B cell (primary cell): ENCODE data around the gene PEX6. TPM values are rescaled to one million over a fixed set of nuclear protein-coding genes. Genes with fewer than 3 reads are reported as not detected.

Experiments
- ATAC-seq: fragments of 200-7000 bp; cut with Tn5 transposase; one replicate; pipeline ENCODE4 v1.10.0; 2021; ENCODE audit warnings: low read depth, mild to moderate bottlenecking, moderate number of reproducible peaks, moderate library complexity
- CTCF ChIA-PET: fragments of 350-600 bp; sonication (Branson Sonifier 250); formaldehyde crosslinking; loops from one replicate; lab custom pipeline; 2021; ENCODE audit warnings: antibody characterized with exemption, inconsistent platforms; lab: Charles Lee
- POLR2A ChIA-PET: fragments of 350-600 bp; sonication (Branson Sonifier 250); formaldehyde crosslinking; loops from one replicate; lab custom pipeline; 2021; ENCODE audit warnings: antibody characterized with exemption; lab: Charles Lee
- DNase-seq: peaks from one replicate; pipeline ENCODE4 v3.0.0; 2013
- H2AFZ ChIP-seq: 2 replicates; pipeline ENCODE4 v1.6.1; 2012; ENCODE audit warnings: mild to moderate bottlenecking, low read depth, low read length; ENCODE audit not compliant: insufficient read depth, poor library complexity, severe bottlenecking
- H3K27ac ChIP-seq, 2 donors: 1 replicate in 1 of 2; 2 replicates in 1 of 2; pipeline ENCODE4 v1.5.1; 2012 to 2013; ENCODE audit warnings: low read length in 2 of 2, mild to moderate bottlenecking in 2 of 2, moderate library complexity in 1 of 2
- H3K27me3 ChIP-seq, 4 experiments: fragments of 200-600 bp in 1 of 4; sonication (generic) in 1 of 4; replicated peaks in 1 of 4; 1 replicate in 2 of 4; 2 replicates in 2 of 4; pipeline versions ENCODE4 v1.6.1 to v1.7.0; 2013 to 2016; ENCODE audit warnings: low read length in 3 of 4, mild to moderate bottlenecking in 2 of 4, mixed read lengths in 1 of 4, moderate library complexity in 1 of 4; ENCODE audit not compliant: insufficient read depth in 4 of 4, control insufficient read depth in 3 of 4; ENCODE audit errors: control extremely low read depth in 1 of 4
- H3K36me3 ChIP-seq, 2 experiments: replicated peaks in 1 of 2; 1 replicate in 1 of 2; 2 replicates in 1 of 2; pipeline versions ENCODE4 v1.6.1 to v1.7.1; 2013; ENCODE audit warnings: low read length in 1 of 2; ENCODE audit not compliant: insufficient read depth in 2 of 2, control insufficient read depth in 1 of 2; ENCODE audit errors: control extremely low read depth in 1 of 2, extremely low read depth in 1 of 2
- H3K4me1 ChIP-seq, 2 donors: fragments of 200-600 bp in 1 of 2; sonication (generic) in 1 of 2; 1 replicate in 1 of 2; 2 replicates in 1 of 2; pipeline versions ENCODE4 v1.5.1 to v1.6.1; 2013 to 2017; ENCODE audit warnings: low read length in 2 of 2; ENCODE audit not compliant: control insufficient read depth in 2 of 2, insufficient read depth in 2 of 2
- H3K4me2 ChIP-seq: replicated peaks from 2 replicates; pipeline ENCODE3; 2012; ENCODE audit warnings: mild to moderate bottlenecking, low read depth, low read length; ENCODE audit not compliant: poor library complexity, severe bottlenecking
- H3K4me3 ChIP-seq, 5 experiments: fragments of 200-600 bp in 1 of 5; sonication (generic) in 1 of 5; 1 replicate in 3 of 5; 2 replicates in 2 of 5; pipeline versions ENCODE4 v1.5.1 to v1.7.0; 2011 to 2016; ENCODE audit warnings: low read length in 4 of 5, mild to moderate bottlenecking in 4 of 5, low read depth in 2 of 5, control low read depth in 1 of 5, moderate library complexity in 1 of 5; ENCODE audit not compliant: insufficient read depth in 1 of 5; ENCODE audit errors: control extremely low read depth in 1 of 5, extremely low read depth in 1 of 5
- H3K79me2 ChIP-seq: fragments of 200-600 bp; sonication (generic); one replicate; pipeline ENCODE4 v1.6.0; 2016; ENCODE audit warnings: low read length; ENCODE audit not compliant: control insufficient read depth, insufficient read depth
- H3K9ac ChIP-seq: fragments of 200-600 bp; sonication (generic); 2 replicates; pipeline ENCODE4 v1.6.1; 2017; ENCODE audit warnings: mild to moderate bottlenecking, low read length, moderate library complexity
- H3K9me3 ChIP-seq, 3 donors: one replicate each; pipeline versions ENCODE4 v1.6.1 to v1.7.1; 2013; ENCODE audit warnings: low read length in 2 of 3; ENCODE audit not compliant: control insufficient read depth in 2 of 3, insufficient read depth in 1 of 3; ENCODE audit errors: control extremely low read depth in 1 of 3
- H4K20me1 ChIP-seq: 2 replicates; pipeline ENCODE4 v1.6.0; 2012; ENCODE audit warnings: mild to moderate bottlenecking, low read length; ENCODE audit not compliant: insufficient read depth, control insufficient read depth, poor library complexity, severe bottlenecking
- H3K27ac Mint-ChIP-seq: one replicate; pipeline ENCODE4 v1.8.0; 2021; ENCODE audit warnings: mixed read lengths
- H3K27me3 Mint-ChIP-seq: one replicate; pipeline ENCODE4 v1.8.0; 2021; ENCODE audit warnings: mixed read lengths
- H3K4me1 Mint-ChIP-seq: one replicate; pipeline ENCODE4 v1.8.0; 2021; ENCODE audit warnings: mixed read lengths
- H3K4me3 Mint-ChIP-seq: one replicate; pipeline ENCODE4 v1.8.0; 2021; ENCODE audit warnings: mixed read lengths
- H3K9me3 Mint-ChIP-seq: one replicate; pipeline ENCODE4 v1.8.0; 2022; ENCODE audit warnings: mixed read lengths; ENCODE audit not compliant: insufficient read depth
- EZH2 ChIP-seq: IDR thresholded peaks from 2 replicates; pipeline ENCODE4 v1.6.1; 2012; ENCODE audit warnings: borderline replicate concordance, low read depth, mild to moderate bottlenecking, moderate library complexity, low read length; ENCODE audit not compliant: insufficient read depth, poor library complexity, severe bottlenecking
- WGBS: methylation state at CpG from one replicate; pipeline ENCODE4 v1.1.5; 2013; ENCODE audit warnings: missing lambda C conversion rate; ENCODE audit not compliant: insufficient coverage; 5-methylcytosine and 5-hydroxymethylcytosine counted together
- intact Hi-C: fragments of 100-400 bp; cut with micrococcal nuclease; formaldehyde crosslinking; loops from one replicate; pipeline ENCODE4 v1.10.0; 2022
- polyA plus RNA-seq: library from polyadenylated mRNA; depleted of rRNA; stranded (reverse); fragments of >200 nt; gene quantifications from 2 replicates; pipeline ENCODE4 v1.2.3, GENCODE V29; 2012
- total RNA-seq, 2 donors: library from RNA; stranded (reverse); fragments of 120-200 nt in 1 of 2; gene quantifications; 1 replicate in 1 of 2; 2 replicates in 1 of 2; pipeline versions ENCODE4 v1.2.3 to v1.2.4, GENCODE V29; 2013 to 2022
- TF ChIP-seq, protein P1 (sequence below): fragments of 200-600 bp; IDR thresholded peaks from one replicate; pipeline ENCODE4 v1.8.0; 2022; ENCODE audit warnings: antibody characterized with exemption, mild to moderate bottlenecking

The PEX6 gene
- total and polyA plus RNA-seq, 2 donors (not counting 1 experiment from before 2014, with no cell fraction given), result 16.0 to 16.6 TPM

DNA sequence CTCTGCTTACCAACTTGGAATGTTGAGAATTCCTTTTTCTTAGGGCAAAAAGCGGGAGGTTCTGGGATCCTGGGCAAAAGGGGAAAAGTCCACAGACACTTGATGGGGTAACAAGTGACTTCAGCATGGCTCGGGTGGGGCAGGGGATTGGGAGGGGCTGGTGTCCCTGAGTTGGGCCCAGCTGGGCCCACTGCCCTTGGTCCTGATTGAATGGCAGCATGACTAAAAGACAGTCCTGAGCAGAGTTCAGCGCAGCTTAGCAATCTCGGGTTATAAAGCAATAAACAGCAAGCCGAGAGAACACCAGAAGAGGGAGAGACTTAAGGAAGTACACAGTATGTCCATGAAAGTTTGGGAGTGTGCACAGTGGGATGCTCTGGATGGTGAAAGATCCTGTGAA, 10.9 kb upstream of the PEX6 start:
- TF ChIP-seq, protein P1, sequence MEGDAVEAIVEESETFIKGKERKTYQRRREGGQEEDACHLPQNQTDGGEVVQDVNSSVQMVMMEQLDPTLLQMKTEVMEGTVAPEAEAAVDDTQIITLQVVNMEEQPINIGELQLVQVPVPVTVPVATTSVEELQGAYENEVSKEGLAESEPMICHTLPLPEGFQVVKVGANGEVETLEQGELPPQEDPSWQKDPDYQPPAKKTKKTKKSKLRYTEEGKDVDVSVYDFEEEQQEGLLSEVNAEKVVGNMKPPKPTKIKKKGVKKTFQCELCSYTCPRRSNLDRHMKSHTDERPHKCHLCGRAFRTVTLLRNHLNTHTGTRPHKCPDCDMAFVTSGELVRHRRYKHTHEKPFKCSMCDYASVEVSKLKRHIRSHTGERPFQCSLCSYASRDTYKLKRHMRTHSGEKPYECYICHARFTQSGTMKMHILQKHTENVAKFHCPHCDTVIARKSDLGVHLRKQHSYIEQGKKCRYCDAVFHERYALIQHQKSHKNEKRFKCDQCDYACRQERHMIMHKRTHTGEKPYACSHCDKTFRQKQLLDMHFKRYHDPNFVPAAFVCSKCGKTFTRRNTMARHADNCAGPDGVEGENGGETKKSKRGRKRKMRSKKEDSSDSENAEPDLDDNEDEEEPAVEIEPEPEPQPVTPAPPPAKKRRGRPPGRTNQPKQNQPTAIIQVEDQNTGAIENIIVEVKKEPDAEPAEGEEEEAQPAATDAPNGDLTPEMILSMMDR, result no peak
- Histone ChIP-seq H3K27ac (no peak overlapping the region), H3K36me3 (peaks cover 0 to 31% of the 10 kb centered on the region in 2 experiments), H3K4me1 (peaks cover 6 to 12% of the 10 kb centered on the region in 2 donors), H3K4me3 (no peak overlapping the region), H2AFZ (no peak overlapping the region), H3K27me3 (no peaks in the 10 kb centered on the region), H3K9me3 (no peaks in the 10 kb centered on the region), H3K79me2 (peaks cover 45% of the 10 kb centered on the region), H3K9ac (no peak overlapping the region), H3K4me2 (no peak overlapping the region), H4K20me1 (no peaks in the 10 kb centered on the region)
- WGBS, result 95% methylated on average over 4 of the region's 5 CpGs
- no peak overlapping the region for H3K27ac Mint-ChIP-seq
- no peaks in the 10 kb centered on the region for H3K9me3 Mint-ChIP-seq
- DNase-seq (no peak), ATAC-seq (no peak)
- intact Hi-C loops, result no loop called here
- no peaks in the 10 kb centered on the region for H3K27me3 Mint-ChIP-seq
- ChIA-PET POLR2A (interaction anchor here (0.7 kb wide), 1 partner anchor 71 kb away, joined by 3 read pairs; no protein-coding TSS in a partner anchor), CTCF (interaction anchor here (1.1 kb wide), 1 partner anchor 60 kb away, joined by 3 read pairs; no protein-coding TSS in a partner anchor)
- H3K4me3 Mint-ChIP-seq, result no peak overlapping the region
- H3K4me1 Mint-ChIP-seq, result peaks cover 27% of the 10 kb centered on the region

DNA sequence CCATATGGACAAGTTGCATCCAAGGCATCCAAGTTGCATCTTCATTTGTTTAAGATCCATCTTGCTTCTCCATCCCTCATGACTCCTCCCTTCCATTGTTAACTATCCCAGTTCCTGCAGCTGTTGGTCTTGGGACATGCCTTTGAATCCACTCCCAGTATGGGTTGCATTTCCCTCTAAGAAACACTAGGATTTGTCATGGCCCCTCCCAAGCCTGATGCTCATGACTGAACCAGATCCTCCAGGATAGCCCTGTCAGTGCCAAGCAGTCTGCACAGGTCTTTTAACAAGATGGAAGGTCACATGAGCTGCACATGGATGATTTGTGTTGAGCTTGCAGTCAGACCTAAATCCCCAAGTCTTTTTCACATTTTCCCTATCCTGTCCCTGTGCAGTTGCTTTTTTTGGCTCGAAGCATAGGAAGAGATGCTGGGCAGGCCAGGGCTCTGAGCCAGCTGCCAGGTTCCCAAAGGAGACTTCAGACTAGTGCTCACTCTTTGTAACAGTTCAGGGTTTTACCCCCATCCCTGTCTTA, 9.6 kb upstream of the PEX6 start:
- Mint-ChIP-seq H3K4me1 (peaks cover 38% of the 10 kb centered on the region), H3K27me3 (no peaks in the 10 kb centered on the region), H3K9me3 (no peaks in the 10 kb centered on the region), H3K27ac (no peak overlapping the region), H3K4me3 (no peak overlapping the region)
- no peak for DNase-seq
- Histone ChIP-seq H3K4me1 (peaks cover 10 to 19% of the 10 kb centered on the region in 2 donors), H4K20me1 (no peaks in the 10 kb centered on the region), H3K4me3 (no peak overlapping the region), H3K27ac (no peak overlapping the region), H3K79me2 (peaks cover 55% of the 10 kb centered on the region), H3K9ac (no peak overlapping the region), H3K4me2 (no peak overlapping the region), H3K27me3 (no peaks in the 10 kb centered on the region), H3K9me3 (no peaks in the 10 kb centered on the region), H3K36me3 (peaks cover 0 to 30% of the 10 kb centered on the region in 2 experiments), H2AFZ (no peak overlapping the region)
- intact Hi-C loops, result no loop called here
- ChIA-PET POLR2A (no interaction called here), CTCF (no interaction called here)
- TF ChIP-seq EZH2, result no peak
- WGBS, result 89% methylated on average over 1 of the region's 1 CpG
- ATAC-seq, result no peak
